Left ventricle myocardium inferior (tissue), 1 donor: ENCODE measurements around the gene CORO2A. TPM values are rescaled to one million over a fixed set of nuclear protein-coding genes. Genes with fewer than 3 reads are reported as not detected.

ENCODE experiments used
- DNase-seq: peaks from one replicate; pipeline ENCODE4 v3.0.0-alpha.2; 2020
- H3K27ac ChIP-seq: fragments of 200-600 bp; replicated peaks from 2 replicates; pipeline ENCODE4 v1.8.0; 2021
- H3K27me3 ChIP-seq: fragments of 200-600 bp; 2 replicates; pipeline ENCODE4 v1.8.0; 2021; ENCODE audit warnings: low read depth
- H3K36me3 ChIP-seq: fragments of 200-600 bp; 2 replicates; pipeline ENCODE4 v1.8.0; 2021
- H3K4me1 ChIP-seq: fragments of 200-600 bp; 2 replicates; pipeline ENCODE4 v1.8.0; 2021
- H3K4me3 ChIP-seq: fragments of 200-600 bp; 2 replicates; pipeline ENCODE4 v1.8.0; 2021; ENCODE audit warnings: mild to moderate bottlenecking, moderate library complexity
- H3K9me3 ChIP-seq: fragments of 200-600 bp; replicated peaks from 2 replicates; pipeline ENCODE4 v1.8.0; 2021
- intact Hi-C: fragments of 100-400 bp; cut with micrococcal nuclease; formaldehyde crosslinking; loops from one replicate; pipeline ENCODE4 v1.11.0; 2022
- long read RNA-seq: library from polyadenylated mRNA; unstranded; transcript quantifications from one replicate; pipeline ENCODE4 v2.0.0, GENCODE V29; 2021
- total RNA-seq: library from RNA; stranded (reverse); fragmentation: NEBNext Ultra II Directional; extraction: Animal tissue kit (Norgen Biotek cat#: 25700); gene quantifications from one replicate; pipeline ENCODE4 v1.2.1, GENCODE V29; 2021
- TF ChIP-seq, protein P1 (sequence below): fragments of 200-600 bp; IDR thresholded peaks from 2 replicates; pipeline ENCODE4 v1.8.0; 2021; ENCODE audit warnings: antibody characterized with exemption, mild to moderate bottlenecking, borderline replicate concordance
- donor health status: DM: no; HTN: yes; CAD: no; lungs with severe emphysema.

The CORO2A gene, protein sequence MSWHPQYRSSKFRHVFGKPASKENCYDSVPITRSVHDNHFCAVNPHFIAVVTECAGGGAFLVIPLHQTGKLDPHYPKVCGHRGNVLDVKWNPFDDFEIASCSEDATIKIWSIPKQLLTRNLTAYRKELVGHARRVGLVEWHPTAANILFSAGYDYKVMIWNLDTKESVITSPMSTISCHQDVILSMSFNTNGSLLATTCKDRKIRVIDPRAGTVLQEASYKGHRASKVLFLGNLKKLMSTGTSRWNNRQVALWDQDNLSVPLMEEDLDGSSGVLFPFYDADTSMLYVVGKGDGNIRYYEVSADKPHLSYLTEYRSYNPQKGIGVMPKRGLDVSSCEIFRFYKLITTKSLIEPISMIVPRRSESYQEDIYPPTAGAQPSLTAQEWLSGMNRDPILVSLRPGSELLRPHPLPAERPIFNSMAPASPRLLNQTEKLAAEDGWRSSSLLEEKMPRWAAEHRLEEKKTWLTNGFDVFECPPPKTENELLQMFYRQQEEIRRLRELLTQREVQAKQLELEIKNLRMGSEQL
- 0.14 TPM for total RNA-seq
- long read RNA-seq, partial matches to known transcripts = 0 of 1 reads
- long read RNA-seq, other reads (novel, unspliced or antisense) = 1 of 1 reads

DNA sequence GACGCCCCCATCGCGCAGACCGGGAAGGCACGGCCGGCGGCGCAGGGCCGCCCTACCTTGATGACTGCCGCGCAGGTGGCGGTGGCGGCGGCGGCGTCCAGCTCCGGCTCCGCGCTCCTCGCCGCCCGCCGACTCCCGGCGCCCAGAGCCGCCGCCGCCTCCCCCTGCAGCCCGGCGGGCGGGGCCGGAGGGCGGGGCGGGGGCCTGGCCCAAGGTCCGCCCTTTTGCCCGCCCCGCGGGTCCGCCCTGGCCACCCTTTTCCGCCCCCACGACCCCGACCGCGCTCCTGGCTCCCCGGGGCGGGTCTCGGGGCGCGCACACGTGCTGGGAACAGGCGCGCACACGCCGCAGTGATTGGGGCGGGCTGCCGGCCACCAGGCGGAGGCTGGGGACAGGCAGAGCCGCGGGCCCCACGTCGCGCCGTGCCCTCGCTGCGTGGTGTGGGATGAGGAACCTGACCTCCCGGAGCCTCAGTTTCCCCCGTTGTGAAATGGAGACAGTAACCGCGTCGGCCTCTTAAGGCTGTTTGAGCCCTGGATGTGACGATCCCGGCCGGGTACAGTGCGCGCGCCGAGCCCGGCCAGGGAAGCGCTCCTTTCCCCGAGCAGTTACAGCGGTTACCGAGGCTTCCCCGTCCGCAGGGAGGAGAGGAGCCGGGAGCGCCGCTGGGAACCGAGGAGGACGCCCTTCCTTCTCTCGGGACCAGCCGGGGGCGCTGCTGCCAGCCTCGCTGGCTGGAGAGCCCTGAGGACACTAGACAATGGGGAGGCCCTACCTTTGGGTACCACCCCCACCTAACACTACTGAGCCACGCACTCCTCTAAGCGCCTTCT lies at the start of gene CORO2A:
CORO2A (minus strand) TSS at position 135 of the 833 bp plus-strand sequence. CDS start 34,977 bp downstream, outside the sequence.
- no peaks in the 10 kb centered on the region for H3K36me3 ChIP-seq
- H3K27ac ChIP-seq = peak within 1 kb of the TSS; percentile 57
- H3K4me1 ChIP-seq = peaks cover 17% of the 10 kb centered on the region
- intact Hi-C loops = no loop called here
- DNase-seq = peak; percentile 75
- TF ChIP-seq, protein P1, sequence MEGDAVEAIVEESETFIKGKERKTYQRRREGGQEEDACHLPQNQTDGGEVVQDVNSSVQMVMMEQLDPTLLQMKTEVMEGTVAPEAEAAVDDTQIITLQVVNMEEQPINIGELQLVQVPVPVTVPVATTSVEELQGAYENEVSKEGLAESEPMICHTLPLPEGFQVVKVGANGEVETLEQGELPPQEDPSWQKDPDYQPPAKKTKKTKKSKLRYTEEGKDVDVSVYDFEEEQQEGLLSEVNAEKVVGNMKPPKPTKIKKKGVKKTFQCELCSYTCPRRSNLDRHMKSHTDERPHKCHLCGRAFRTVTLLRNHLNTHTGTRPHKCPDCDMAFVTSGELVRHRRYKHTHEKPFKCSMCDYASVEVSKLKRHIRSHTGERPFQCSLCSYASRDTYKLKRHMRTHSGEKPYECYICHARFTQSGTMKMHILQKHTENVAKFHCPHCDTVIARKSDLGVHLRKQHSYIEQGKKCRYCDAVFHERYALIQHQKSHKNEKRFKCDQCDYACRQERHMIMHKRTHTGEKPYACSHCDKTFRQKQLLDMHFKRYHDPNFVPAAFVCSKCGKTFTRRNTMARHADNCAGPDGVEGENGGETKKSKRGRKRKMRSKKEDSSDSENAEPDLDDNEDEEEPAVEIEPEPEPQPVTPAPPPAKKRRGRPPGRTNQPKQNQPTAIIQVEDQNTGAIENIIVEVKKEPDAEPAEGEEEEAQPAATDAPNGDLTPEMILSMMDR = peak; percentile 47
- H3K9me3 ChIP-seq = no peaks in the 10 kb centered on the region
- peaks cover 10% of the 10 kb centered on the region for H3K27me3 ChIP-seq
- H3K4me3 ChIP-seq = peak within 1 kb of the TSS; percentile 78

DNA sequence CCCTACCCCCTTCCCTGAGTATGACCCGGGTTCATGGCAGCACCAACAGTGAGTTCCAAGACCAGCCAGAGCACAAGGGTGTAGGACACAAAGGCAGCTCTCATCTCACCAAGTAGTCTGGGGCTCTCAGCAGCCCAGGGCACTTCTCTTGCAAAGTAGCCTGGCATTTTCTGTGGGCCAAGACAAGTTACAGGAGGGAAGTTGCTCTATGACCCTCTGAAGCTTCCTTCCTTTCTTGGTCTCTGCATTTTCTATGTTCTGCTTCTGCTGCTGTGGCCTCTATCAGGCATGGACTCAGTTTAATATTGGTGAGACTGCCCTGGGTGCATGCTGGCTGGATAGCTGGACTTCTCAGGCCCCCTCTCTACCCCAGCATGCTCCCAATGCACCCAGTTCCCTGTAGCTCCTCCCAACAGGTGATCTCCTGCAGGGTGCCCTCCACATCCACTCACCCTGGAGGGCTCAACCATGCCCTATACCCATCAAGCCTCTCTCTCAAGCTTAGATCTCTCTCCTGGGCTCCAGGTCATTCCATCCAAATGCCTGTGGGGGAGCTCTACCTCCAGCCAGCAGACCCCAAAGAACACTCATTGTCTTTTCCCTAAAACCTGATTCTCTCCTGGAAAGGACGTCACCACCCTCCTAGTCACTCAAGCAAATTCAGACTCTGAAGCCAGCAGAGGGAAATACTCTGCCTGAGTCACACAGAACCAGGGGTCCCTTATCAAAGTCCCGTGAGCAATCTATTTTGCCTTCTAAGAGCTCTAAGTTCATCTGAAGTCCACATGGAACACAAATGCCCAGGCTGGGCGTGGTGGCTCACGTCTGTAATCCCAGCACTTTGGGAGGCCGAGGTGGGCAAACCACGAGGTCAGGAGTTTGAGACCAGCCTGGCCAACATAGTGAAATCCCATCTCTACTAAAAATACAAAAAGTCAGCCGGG lies 49.2 kb upstream of the CORO2A start:
- no peaks in the 10 kb centered on the region for H3K9me3 ChIP-seq
- peaks cover 21% of the 10 kb centered on the region for H3K36me3 ChIP-seq
- H3K4me3 ChIP-seq = no peak overlapping the region
- H3K27ac ChIP-seq = no peak overlapping the region
- no peaks in the 10 kb centered on the region for H3K4me1 ChIP-seq
- no peak for DNase-seq
- TF ChIP-seq, protein P1 = no peak
- no peaks in the 10 kb centered on the region for H3K27me3 ChIP-seq
- intact Hi-C loops = no loop called here

DNA sequence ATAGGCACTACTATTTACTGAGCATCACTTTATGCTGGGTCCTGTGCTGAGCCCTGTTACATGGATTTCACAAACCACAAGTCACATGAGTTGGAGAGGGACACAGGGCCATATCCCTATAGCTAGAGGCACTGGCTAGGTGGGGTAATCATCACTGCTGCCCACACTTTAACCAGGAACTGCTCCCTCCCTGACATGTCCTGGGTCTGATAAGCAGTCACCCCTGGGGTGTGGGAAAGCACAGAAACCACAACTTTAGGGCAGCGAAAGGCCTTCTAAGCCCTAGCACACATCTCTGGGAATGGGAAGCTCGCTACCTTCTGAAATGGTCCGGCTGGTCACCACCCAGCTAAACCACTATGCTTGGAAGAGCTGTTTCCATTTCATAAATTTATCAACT lies 48.0 kb upstream of the CORO2A start:
- TF ChIP-seq, protein P1 = no peak
- intact Hi-C loops = no loop called here
- H3K27ac ChIP-seq = no peak overlapping the region
- H3K4me1 ChIP-seq = no peaks in the 10 kb centered on the region
- DNase-seq = no peak
- peaks cover 21% of the 10 kb centered on the region for H3K36me3 ChIP-seq
- no peak overlapping the region for H3K4me3 ChIP-seq
- H3K27me3 ChIP-seq = no peaks in the 10 kb centered on the region
- H3K9me3 ChIP-seq = no peaks in the 10 kb centered on the region

DNA sequence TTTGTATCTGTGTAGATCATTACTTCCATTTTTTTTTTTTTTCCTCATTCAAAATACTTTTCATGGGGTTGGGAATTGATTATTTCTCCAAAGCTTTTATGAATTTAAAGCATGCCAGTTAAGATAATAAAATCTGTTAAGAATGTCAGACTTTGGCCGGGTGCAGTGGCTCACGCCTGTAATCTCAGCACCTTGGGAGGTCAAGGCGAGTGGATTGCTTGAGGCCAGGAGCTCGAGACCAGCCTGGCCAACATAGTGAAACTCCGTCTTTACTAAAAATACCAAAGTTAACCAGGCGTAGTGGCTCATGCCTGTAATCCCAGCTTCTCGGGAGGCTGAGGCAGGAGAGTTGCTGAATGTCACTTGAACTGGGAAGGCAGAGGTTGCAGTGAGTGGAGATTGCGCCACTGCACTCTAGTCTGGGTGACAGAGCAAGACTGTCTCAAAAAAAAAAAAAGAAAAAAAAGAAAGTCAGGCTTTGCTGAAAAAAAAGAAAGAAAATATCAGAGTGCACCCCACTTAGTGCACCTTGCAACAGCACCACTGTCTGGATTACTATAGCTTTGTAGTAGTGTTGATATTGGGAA lies 44.6 kb upstream of the CORO2A start:
- intact Hi-C loops = no loop called here
- TF ChIP-seq, protein P1 = no peak
- no peaks in the 10 kb centered on the region for H3K4me1 ChIP-seq
- no peak for DNase-seq
- peaks cover 30% of the 10 kb centered on the region for H3K36me3 ChIP-seq
- no peak overlapping the region for H3K27ac ChIP-seq
- no peak overlapping the region for H3K4me3 ChIP-seq
- H3K27me3 ChIP-seq = no peaks in the 10 kb centered on the region
- no peaks in the 10 kb centered on the region for H3K9me3 ChIP-seq
